GM19397 (cell line): ENCODE data around the gene C6orf58.

Source experiments
- ATAC-seq: cut with Tn5 transposase; IDR thresholded peaks from one replicate; pipeline ENCODE4 v1.9.1; 2021; ENCODE audit warnings: mild to moderate bottlenecking, moderate library complexity; ENCODE audit not compliant: unreplicated experiment

Gene C6orf58

DNA sequence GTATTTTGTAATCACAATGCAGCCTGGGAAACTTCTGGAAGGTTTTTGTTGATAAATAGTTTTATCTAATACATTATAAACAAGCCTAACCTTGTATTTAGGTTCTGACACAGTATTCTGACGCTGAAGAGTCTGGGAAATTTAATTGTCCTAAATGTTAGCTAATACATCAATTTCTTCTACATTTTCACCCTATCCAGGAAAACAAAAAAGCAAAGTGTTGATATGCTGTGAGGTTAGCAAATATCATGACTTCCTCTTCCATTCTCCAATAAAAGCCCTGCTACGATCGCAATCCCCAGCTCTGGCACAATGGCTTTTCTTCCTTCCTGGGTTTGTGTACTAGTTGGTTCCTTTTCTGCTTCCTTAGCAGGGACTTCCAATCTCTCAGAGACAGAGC, at the start of gene C6orf58:
TSS of gene C6orf58 (plus strand) at position 301 of the 400 bp plus-strand sequence. CDS start at position 313, 12 bp downstream.
- no peak for ATAC-seq

DNA sequence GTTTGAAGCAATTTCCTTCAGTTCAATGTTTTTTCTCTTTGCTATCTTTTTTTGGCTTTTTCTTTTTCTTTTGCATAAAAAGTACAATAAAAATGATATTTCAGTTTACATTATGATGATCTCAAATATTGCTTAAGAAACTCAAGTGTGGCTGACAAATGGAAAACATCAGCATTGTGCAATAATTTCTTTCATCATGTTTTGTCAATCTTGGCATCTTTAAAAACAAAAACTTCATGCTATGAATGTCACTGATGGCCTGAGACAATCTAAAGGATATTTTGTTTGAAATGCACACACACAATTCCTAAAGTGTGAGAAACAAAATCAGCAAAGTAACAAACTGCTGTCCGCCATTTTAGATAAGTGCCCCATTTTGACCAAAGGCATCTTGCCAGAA, 44.0 kb upstream of the C6orf58 start:
- no peak for ATAC-seq

DNA sequence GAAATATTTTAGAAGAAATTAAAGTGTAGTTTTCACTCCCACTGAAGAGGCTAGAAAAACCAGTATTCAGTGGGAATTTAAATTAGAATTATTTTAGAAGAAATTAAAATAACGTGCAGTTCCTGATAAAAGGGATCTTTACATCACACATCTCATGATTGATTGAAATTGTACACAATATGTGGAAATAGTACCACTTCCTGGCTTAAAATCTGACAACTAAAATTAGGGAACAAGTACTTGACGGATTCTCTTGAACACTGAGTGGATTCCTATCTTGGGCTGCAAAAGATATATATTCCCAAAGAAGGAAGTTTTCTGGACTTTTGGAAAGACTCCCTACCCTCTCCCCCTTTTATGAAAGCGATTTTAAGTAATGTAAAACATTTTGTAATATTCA, 43.2 kb upstream of the C6orf58 start:
- no peak for ATAC-seq

DNA sequence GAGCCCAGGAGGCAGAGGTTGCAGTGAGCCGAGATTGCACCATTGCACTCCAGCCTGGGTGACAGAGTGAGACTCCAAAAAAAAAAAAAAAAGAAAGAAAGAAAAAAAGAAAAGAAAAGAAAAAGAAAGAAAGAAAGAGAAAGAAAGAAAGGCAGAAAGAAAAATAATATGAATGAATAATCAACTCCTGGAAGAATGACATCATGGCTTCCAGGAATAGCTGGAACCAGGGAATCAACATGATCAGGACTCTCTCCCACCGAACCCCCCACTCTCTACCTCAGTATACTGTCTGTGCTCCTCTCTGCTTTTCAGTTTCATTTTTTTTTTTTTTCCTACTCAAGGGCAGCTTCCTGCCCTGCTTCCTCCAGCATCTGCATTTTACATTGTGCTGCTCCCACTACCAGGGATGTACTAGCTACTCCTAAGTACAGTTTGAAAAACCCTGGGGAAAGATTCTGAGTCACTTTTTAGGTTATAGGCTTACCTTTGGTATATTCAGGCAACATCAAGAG, 38.2 kb upstream of the C6orf58 start:
- ATAC-seq = no peak

DNA sequence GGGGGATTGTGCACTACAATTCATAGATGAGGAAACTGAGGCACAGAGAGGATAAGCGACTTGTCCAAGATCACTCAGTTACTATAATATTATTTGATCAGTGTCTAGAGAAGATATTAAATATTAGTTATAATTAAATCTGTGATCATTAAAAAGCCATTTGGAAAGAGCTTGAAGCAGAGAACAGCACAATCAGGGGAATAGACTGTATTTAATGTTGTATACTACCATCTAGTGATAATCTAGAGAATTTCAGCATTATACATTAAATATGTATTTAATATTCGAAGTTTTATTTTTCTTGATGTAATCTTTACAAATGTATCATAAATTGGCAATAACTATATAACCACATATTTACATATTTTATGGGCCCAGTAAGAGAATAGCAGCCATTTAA, 37.7 kb upstream of the C6orf58 start:
- no peak for ATAC-seq

DNA sequence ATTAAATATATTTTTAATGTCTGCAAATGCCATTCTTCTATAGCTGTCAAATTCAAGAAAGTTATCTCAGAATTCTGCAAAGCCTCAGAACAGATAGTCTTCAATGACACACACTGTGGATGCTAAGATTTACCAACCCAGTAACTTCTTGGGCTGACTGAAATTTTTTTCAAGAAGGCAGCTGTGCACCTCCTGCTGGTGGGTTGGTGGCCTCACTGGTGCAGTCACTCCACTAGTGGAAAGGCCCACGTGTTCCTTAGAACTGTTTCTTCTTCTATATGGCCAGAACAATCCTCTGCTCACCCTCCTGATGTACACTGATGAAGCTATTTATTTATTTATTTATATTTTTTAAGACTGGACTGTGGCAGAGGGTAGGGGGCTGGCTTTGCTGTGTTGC, 29.8 kb upstream of the C6orf58 start:
- no peak for ATAC-seq

DNA sequence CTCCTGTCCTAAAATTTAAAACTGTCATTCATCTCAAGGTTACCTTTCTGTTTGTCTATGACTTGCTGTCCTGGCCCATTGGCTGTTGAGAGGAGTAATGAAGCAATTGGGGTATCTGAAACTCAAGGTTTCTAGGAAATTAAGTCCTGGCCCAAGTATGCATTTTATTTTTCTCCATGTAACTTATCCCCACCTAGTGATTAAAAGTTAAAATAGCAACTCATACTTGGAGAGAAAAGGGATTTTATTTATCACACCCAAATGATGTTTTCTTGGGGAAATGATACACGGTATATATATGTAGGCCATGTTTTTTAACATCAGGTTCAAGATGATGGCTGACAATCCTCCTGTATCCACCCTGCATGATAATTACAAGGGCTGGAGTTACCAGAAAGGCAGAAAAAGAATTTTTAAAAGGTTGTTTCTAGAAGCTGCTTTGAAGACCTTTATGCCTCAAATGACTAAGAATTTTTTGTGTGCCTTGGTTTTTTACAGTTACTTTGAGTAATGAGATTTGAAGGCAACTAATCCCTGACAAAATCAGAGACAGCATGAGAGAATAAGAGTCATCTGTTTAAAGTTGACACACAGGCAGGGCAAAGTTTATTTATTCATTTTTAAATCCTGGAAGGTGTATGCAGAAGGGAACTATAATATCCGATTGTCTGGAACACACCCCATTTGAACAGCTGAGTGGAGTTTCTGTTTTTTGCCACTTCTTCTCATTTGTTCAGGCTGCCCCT, 28.9 kb upstream of the C6orf58 start:
- no peak for ATAC-seq

DNA sequence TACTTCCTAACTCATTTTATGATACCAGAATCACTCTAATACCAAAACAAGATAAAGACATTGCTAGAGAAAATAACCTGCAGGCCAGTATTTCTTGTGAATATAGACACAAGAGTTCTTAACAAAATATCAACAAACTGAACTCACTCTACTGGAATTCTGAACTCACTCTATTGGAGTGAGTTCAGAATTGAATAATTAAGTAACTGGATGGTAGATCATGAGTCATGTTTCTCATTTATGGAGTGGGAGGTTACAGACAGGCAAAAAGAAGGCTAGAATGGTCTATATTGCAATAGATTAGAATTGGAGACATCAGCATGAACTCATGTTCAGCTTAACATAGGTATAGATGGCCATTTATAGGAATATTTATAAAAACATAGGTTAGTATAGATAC, 26.6 kb upstream of the C6orf58 start:
- no peak for ATAC-seq

DNA sequence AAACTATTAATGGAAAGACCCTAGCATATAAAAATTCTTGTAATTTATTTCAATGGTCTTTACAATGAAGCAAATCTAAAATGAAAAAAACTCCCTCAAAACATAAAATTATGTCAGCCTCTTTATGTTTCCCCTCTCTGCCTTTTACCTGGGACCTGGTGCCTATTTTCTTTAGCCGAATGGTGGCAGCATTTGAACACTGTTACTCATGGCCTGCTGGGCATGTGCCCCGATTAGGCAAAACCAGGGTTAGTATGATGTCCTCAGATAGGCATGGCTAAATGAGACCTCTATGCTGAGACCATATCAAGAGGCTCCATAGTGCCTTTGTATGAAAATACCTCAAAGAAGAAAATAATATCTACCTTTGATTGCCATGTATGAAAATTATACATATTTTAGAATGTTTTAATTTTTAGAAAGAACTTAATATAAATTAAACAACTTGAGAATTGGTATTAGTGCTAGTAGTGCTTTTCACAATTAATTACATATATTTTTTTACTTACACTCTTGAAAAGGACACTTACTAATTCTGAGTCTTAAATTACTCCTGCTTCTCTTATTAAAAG, 22.5 kb upstream of the C6orf58 start:
- ATAC-seq = no peak

DNA sequence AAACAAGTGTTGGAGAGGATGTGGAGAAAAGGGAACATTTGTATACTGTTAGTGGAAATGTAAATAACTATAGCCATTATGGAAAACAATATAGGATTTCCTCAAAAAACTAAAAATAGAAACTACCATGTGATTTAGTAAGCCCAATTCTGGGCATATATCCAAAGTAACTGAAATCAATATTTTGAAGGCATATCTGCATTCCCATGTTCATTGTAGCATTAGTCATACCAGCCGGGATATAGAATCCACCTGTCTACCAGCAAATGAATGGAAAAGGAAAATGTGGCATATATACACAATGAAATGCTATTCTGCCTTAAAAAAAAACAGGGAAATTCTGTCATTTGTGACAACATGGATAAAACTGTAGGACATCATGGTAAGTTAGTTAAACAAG, 15.3 kb upstream of the C6orf58 start:
- no peak for ATAC-seq

DNA sequence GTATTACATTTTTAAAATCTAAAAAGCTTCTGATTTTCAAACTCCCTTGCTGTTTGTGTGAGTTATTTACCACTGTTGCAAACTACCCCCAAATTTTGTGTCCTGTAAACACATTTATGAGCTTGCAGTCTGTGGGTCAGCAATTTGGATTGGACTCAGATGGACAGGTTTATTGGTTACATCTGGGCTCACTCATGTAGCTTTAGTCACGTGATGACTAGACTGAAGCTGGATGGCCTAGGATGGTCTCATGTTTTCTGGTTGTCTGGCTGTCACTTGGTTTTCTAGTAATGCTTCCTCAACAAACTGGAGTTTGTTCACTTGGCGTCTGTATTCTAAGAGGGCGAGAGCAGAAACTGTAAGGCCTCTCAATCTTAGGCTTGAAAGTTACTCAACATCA, 12.2 kb upstream of the C6orf58 start:
- ATAC-seq = no peak

DNA sequence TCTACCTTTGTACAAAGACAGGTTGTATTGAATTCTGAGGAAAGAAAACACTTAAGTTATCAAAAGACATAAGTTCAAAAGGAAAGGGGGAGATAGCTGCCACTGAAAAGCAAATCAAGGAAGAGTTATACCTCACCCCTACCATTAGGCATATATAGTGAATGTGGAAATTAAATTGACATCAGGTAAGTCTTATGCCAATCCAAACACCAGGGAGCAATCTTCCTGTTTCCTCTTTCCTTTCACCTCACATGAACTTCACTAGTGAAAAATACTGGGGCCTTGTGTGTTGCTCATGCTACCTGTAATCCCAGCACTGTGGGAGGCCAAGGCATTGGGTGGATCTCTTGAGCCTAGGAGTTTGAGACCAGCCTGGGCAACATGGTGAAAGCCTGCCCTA, 10.9 kb upstream of the C6orf58 start:
- no peak for ATAC-seq

DNA sequence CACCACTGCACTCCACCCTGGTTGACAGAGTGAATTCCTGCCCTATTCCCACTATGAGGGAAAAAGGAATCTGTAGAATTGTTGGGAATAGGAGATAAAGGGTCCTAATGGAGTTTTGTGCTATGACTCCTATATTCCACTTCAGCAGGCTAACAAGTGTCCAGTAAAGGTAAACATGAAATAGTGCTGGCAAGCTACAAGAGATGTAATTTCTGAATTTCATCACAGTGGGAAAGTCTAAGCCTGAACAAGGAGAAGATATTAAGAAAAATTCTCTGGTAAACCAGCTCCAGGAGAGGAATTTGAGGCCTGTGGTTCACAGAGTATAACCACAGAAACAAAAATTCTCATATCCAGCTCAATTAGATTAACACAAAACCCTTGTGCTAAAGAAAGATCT, 10.3 kb upstream of the C6orf58 start:
- ATAC-seq = no peak

DNA sequence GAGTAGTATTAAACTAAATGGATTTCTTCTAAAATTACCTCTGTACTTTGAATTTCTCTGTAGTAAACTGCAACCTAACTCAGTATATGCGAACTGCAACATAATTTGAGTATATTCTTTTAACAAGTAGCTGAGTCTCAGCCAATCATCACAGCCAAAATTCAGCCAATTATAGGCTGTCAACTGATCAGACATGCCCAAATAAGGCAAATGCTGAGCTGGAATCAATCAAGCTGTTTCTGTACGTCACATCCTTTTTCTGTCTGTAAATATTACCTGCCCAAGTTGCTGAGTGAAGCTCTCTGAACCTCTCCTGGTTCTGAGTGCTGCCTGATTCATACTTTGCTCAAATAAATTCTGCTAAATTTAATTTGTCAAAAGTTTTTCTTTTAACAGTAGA, 9.5 kb upstream of the C6orf58 start:
- no peak for ATAC-seq

DNA sequence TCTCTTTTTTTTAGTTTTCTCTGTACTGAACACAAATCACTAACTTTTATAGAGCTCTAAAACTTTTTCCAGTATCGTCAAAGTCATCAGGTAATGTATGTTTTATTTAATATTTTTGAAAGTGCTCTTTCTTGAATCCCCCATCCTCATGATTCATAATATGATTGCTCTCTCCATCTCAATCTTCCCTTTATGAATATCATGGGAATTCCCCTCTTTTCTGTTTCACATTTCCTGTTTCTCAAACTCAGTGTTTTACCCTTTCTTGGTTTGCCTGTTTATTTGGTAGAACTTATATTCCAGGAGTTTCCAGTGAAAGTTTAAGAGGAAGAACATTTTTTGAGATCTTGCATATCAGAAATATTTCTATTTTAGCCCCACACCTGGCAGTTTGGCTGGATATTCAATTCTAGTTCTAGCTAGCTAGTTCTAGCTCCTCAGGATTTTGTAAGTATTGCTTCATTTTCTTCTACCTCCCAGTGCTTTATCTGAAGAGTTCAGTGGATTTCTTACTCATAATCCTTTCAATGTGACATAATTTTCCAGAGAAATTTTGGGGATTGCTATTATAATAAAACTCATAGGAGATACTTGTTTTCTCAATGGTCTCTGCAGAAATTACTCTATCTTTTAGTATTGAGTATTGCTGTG, 6.1 kb upstream of the C6orf58 start:
- no peak for ATAC-seq

DNA sequence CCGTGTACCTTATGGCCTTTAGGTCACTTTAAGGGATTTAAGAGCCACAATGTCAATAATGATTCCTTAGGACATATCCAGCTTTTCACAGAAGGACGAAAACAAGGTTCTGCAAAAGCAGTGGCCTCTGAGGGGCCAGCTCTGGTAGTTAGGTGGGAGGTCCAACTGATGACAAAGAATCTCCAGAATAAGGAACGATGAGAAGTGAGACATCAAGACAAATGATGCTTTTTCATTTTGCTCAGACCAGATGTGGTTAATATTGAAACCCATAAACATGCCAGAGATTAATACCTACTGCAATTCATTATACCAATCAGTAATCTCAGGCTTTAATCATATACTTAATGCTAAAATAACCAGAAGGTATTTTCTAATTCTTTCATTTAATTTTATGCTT, 1.9 kb downstream of the C6orf58 start:
- ATAC-seq = no peak

DNA sequence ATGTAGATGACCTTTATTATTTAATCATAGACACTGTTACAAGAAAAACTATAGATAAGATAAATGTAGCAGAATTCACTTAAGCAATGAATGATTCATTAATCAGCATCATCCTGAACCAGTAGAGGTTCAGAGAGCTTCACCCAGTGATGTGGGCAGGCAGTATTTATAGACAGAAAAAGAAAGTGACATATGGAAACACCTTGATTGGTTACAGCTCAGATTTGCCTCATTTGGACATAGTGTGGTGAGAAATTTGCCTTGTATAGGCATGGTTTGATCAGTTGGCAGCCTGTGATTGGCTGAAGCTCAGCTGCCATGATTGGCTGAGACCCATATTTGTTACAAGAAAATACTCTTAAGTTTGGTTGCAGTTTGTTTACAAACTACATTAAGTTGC, 4.6 kb downstream of the C6orf58 start:
- no peak for ATAC-seq

DNA sequence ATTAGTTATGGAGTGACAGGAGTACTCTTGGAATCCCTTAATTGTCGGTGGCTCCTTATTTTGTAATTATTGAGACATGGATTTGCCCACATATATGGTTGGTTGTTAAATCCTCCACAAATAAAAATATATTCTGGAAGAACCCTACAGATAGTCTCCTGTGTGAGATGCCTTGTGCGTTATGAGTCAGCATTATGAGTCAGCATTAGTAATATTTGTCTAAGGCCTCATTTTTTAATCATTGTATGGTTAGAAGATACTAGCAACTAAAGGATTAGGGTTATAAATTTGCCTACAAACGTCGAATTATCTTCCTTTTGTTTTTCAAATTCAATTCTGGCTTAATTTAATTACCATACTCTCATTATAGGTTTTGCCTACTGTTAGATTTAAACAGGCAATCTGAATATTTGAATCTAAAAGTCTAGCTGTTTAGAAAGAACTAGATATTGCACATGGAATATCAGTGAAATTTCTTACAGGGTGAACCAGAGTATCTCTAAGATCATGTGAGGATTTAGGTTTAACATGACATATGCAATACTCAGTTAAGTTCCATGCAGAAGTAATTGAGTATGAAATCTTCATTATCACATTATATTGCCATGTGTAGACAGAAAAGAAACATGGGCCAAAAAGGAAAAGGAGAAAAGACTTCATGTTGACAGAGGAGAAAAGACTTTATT, 5.9 kb downstream of the C6orf58 start:
- ATAC-seq = no peak

DNA sequence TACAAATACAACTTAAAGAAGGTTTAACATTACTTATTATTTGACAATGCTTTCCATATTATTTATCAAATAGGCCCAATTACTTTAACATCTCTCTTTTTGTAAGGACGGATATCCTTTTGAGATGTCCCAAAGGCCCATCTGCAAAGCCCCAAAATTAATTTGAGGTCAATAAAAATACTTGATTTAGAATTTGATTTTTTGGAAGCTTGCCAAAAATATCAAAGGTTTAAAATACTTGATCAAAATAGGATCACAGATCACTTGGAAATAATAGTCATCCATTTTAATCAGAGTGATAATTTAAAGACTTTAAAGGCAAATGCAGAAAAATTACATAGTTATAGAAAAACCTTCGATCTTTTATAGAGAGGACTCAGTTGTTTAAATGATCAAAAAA, 8.1 kb downstream of the C6orf58 start:
- no peak for ATAC-seq

DNA sequence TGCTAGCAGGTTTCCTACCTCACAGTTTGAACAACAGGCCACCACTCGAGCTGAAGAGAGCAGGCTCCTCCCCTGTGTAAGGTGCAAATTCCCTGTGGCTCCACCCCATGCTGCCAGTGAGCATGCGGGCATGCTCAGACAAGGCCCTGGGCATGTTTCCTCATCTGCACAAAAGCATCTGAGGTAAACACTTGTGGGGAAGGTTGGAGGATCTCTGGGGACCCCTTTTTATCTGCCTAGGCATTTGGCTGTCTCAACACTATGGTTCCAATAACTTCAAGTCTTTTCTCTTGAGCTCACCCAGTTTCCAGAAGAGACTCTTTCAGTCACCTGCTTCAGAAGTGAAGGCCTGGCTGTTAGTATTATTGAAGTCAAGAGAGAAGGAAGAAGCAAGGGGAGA, 9.4 kb downstream of the C6orf58 start:
- ATAC-seq = no peak

DNA sequence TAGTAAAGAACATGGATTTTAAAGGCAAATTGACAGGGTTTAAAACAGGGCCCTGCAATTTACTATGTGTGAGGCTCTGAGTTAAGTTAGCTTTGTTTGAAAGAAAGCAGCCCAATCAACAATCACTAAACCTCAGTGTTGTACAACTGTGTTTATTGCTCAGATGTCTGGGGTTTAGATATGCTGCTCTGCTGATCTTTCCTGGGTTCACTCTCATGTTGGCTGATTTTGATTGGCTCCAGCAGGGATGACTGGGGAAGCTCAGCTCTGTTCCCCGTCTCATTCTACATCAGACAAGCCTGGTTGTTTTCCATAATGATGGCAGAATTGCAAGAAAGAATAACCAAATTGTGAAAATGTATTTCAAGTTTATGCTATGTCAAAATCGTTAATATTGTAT, 10.9 kb downstream of the C6orf58 start:
- no peak for ATAC-seq

DNA sequence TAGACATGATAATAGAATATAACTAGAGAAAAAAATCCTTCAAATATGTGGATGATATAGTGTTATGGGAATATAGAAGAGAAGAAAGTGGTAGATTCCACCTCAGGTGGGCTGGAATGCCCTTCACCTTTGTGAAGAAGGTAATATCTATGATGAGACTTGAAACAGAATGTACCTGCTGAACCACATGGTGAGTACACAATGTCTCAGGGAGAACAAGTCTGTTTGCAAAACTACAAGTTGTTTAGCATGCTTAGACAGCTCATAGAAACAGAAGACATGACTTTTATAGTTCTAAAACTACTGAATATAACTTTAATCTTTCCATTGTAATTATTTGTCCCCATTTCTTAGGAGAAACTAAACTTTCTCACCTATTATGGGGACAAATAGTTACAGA, 12.2 kb downstream of the C6orf58 start:
- no peak for ATAC-seq
